ENCODE measurements around the gene PRXL2B.
"Not testable (repeated sequence)": the region's sequence is repeated elsewhere in the genome, so short reads cannot be mapped to it uniquely, and the experiment has no call there.

The PRXL2B gene

GRCh38 chr1:2550309-2550861 is 36.2 kb upstream of the PRXL2B start:
- not testable (repeated sequence) for DNase-seq (ENCODE audit: low spot score)

GRCh38 chr1:2551544-2551943 is 35.0 kb upstream of the PRXL2B start:
- not testable (repeated sequence) for DNase-seq (ENCODE audit: low spot score)

- no peak for DNase-seq (ENCODE audit: low spot score)
Observed at GRCh38 chr1:2552189-2552588, 34.4 kb upstream of the PRXL2B start.

GRCh38 chr1:2553076-2553475 is 33.5 kb upstream of the PRXL2B start:
- DNase-seq (ENCODE audit: low spot score): not testable (repeated sequence)

- DNase-seq (ENCODE audit: low spot score): no peak
Observed at GRCh38 chr1:2553871-2554620, 32.5 kb upstream of the PRXL2B start.

- no peak for DNase-seq (ENCODE audit: low spot score)
Observed at GRCh38 chr1:2554621-2555387, 31.8 kb upstream of the PRXL2B start.

GRCh38 chr1:2555634-2556276 is 30.8 kb upstream of the PRXL2B start:
- peak; percentile 84 for DNase-seq (ENCODE audit: low spot score)

GRCh38 chr1:2556277-2556677 is 30.3 kb upstream of the PRXL2B start, which contains the start of gene TNFRSF14:
TSS of gene TNFRSF14 (plus strand) at chr1:2556371. CDS start at chr1:2556665, 294 bp downstream.
- no peak for DNase-seq (ENCODE audit: low spot score)

GRCh38 chr1:2556678-2557481 is 29.7 kb upstream of the PRXL2B start:
- no peak for DNase-seq (ENCODE audit: low spot score)

- DNase-seq (ENCODE audit: low spot score): no peak
Observed at GRCh38 chr1:2557482-2558400, 28.8 kb upstream of the PRXL2B start.

GRCh38 chr1:2558420-2558819 is 28.2 kb upstream of the PRXL2B start:
- DNase-seq (ENCODE audit: low spot score): no peak

- no peak for DNase-seq (ENCODE audit: low spot score)
Observed at GRCh38 chr1:2558861-2559260, 27.7 kb upstream of the PRXL2B start.

- no peak for DNase-seq (ENCODE audit: low spot score)
Observed at GRCh38 chr1:2559509-2560298, 26.9 kb upstream of the PRXL2B start.

GRCh38 chr1:2560299-2561073 is 26.1 kb upstream of the PRXL2B start:
- no peak for DNase-seq (ENCODE audit: low spot score)

- DNase-seq (ENCODE audit: low spot score): no peak
Observed at GRCh38 chr1:2561446-2561845, 25.1 kb upstream of the PRXL2B start.

- DNase-seq (ENCODE audit: low spot score): no peak
Observed at GRCh38 chr1:2561898-2562895, 24.4 kb upstream of the PRXL2B start.

- no peak for DNase-seq (ENCODE audit: low spot score)
Observed at GRCh38 chr1:2563205-2563604, 23.4 kb upstream of the PRXL2B start.
